Heart left ventricle (tissue), 16 donors: ENCODE results near the gene LPP. TPM values are rescaled to one million over a fixed set of nuclear protein-coding genes. Genes with fewer than 3 reads are reported as not detected.

Experiments
- ATAC-seq, 4 donors: fragments of 200-7000 bp; cut with Tn5 transposase; one replicate each; pipeline ENCODE4 v1.9.1; 2020 to 2022; ENCODE audit warnings: moderate library complexity in 4 of 4, mild to moderate bottlenecking in 3 of 4, moderate number of reproducible peaks in 1 of 4
- DNase-seq, 5 donors: peaks; one replicate each; pipeline ENCODE4 v3.0.0-alpha.2; 2020
- H3K27ac ChIP-seq, 12 donors: fragments of 200-600 bp; sonication (generic) in 4 of 12; one replicate each; pipeline versions ENCODE4 v1.5.0 to v1.8.0; 2016 to 2022; ENCODE audit warnings: mild to moderate bottlenecking in 2 of 12
- H3K27me3 ChIP-seq, 9 donors: fragments of 200-600 bp; sonication (generic) in 2 of 9; one replicate each; pipeline versions ENCODE4 v1.5.1 to v1.8.0; 2016 to 2022; ENCODE audit warnings: mild to moderate bottlenecking in 3 of 9
- H3K36me3 ChIP-seq, 9 donors: fragments of 200-600 bp; sonication (generic) in 2 of 9; one replicate each; pipeline versions ENCODE4 v1.5.0 to v1.8.0; 2018 to 2022; ENCODE audit warnings: mild to moderate bottlenecking in 2 of 9
- H3K4me1 ChIP-seq, 12 donors: fragments of 200-600 bp; sonication (generic) in 4 of 12; one replicate each; pipeline versions ENCODE4 v1.5.0 to v1.8.0; 2016 to 2022; ENCODE audit warnings: mild to moderate bottlenecking in 3 of 12
- H3K4me3 ChIP-seq, 12 donors: fragments of 200-600 bp; sonication (generic) in 4 of 12; one replicate each; pipeline versions ENCODE4 v1.5.0 to v1.8.0; 2017 to 2022; ENCODE audit warnings: mild to moderate bottlenecking in 9 of 12, moderate library complexity in 4 of 12
- H3K9me3 ChIP-seq, 12 donors: fragments of 200-600 bp; sonication (generic) in 4 of 12; one replicate each; pipeline versions ENCODE4 v1.5.0 to v1.8.0; 2016 to 2022; ENCODE audit warnings: mild to moderate bottlenecking in 1 of 12
- CTCF ChIP-seq, 12 donors: fragments of 200-600 bp; sonication (generic) in 4 of 12; IDR thresholded peaks; one replicate each; pipeline versions ENCODE4 v1.5.0 to v1.8.0; 2018 to 2022; ENCODE audit warnings: antibody characterized with exemption in 12 of 12, mild to moderate bottlenecking in 5 of 12
- POLR2A ChIP-seq, 2 donors: fragments of 450-650 bp; IDR thresholded peaks; one replicate each; pipeline ENCODE4 v1.6.1; 2017; ENCODE audit warnings: antibody characterized with exemption in 2 of 2, mild to moderate bottlenecking in 2 of 2, moderate library complexity in 2 of 2
- WGBS, 4 donors: extraction: QIAGEN DNeasy Blood & Tissue Kit in 2 of 4; methylation state at CpG; one replicate each; pipeline versions ENCODE4 v1.1.5 to v1.1.7; 2013 to 2018; 5-methylcytosine and 5-hydroxymethylcytosine counted together
- intact Hi-C, 10 donors: fragments of 100-400 bp; cut with DNase I; formaldehyde crosslinking; loops; one replicate each; pipeline versions ENCODE4 v1.11.1 to v1.14.2; 2022
- polyA plus RNA-seq, 2 donors: library from polyadenylated mRNA; stranded (reverse); fragments of 200-250 nt; gene quantifications; one replicate each; pipeline ENCODE4 v1.2.3, GENCODE V29; 2013
- total RNA-seq, 9 donors: library from RNA; depleted of rRNA in 2 of 9; stranded (reverse); fragments of >200 nt in 2 of 9; fragmentation: NEBNext Ultra II Directional in 3 of 9; extraction: Animal tissue kit (Norgen Biotek cat#: 25700) in 3 of 9; gene quantifications; one replicate each; pipeline versions ENCODE4 v1.1.0 to v1.2.4, GENCODE V29; 2016 to 2023
- donor health status: ischemic (EF 13 %, LVEDD 7.1; RV severe dilation, severe dysfunction).
- donor health status: healthy with polysubstance abuse.
- donor health status: DM: no; HTN: yes; CAD: no.
- donor health status: DM: no; HTN: no; CAD: no.
- donor health status: ischemic (EF 25% LVEDD 6.9; RV normal size, moderate dysfunction).
- donor health status: ischemic (EF 25% LVEDD 5.7; RV mildly dilated, moderate dysfunction).
- donor health status: healthy.
- donor health status: DM: yes; HTN: yes; CAD: no.
- donor health status: ischemic (EF 35%, LVEDD 5.7; RV mildly dilated, moderate dysfunction).
- donor health status: nonischemic (EF 11% LVEDD 7.7; RV severe dilation, severe dysfunction).
- donor health status: DM: yes; HTN: yes; CAD: no.
- donor health status: PGD.
- donor health status: ischemic (EF 29% LVEDD 5.4; RV normal size, mild dysfunction).
- donor health status: nonischemic (EF 23%, LVEDD 6.1; RV moderate dilation, normal function).

Gene LPP
- total and polyA plus RNA-seq, 11 donors = 9.2 to 178 (median 100) TPM

GRCh38 chr3:188528396-188528795, 374.4 kb downstream of the LPP start:
- TF ChIP-seq POLR2A (IDR thresholded peaks at IDR 0.05) = no peak
- no peak for TF ChIP-seq CTCF (IDR thresholded peaks at IDR 0.05)
- intact Hi-C loops = no loop called here
- peaks cover 0 to 13% (median 0%) of the 10 kb centered on the region in 12 donors for H3K4me1 ChIP-seq

GRCh38 chr3:188529228-188529627, 375.3 kb downstream of the LPP start:
- Histone ChIP-seq H3K4me1 (peaks cover 0 to 19% (median 2%) of the 10 kb centered on the region in 12 donors), H3K27me3 (no peaks in the 10 kb centered on the region), H3K36me3 (peaks cover 0 to 27% (median 10%) of the 10 kb centered on the region in 9 donors), H3K9me3 (no peaks in the 10 kb centered on the region), H3K4me3 (no peak overlapping the region), H3K27ac (no peak overlapping the region)
- intact Hi-C loops = no loop called here
- ATAC-seq (no peak), DNase-seq (no peak)
- TF ChIP-seq CTCF (IDR thresholded peaks at IDR 0.05) (no peak), POLR2A (IDR thresholded peaks at IDR 0.05) (no peak)
- WGBS, 4 donors = 73 to 77% (median 75%) methylated on average over 3 of the region's 3 CpGs

More at GRCh38 chr3:188528396-188528795, 374.4 kb downstream of the LPP start:
- H3K4me3 ChIP-seq = no peak overlapping the region
- 85 to 93% (median 90%) methylated on average over 3 of the region's 3 CpGs for WGBS, 4 donors
- no peak for ATAC-seq
- no peak overlapping the region for H3K27ac ChIP-seq
- no peaks in the 10 kb centered on the region for H3K27me3 ChIP-seq
- H3K9me3 ChIP-seq = no peaks in the 10 kb centered on the region
- H3K36me3 ChIP-seq = peaks cover 0 to 31% (median 10%) of the 10 kb centered on the region in 9 donors
- no peak for DNase-seq

GRCh38 chr3:188530226-188530625, 376.3 kb downstream of the LPP start:
- Histone ChIP-seq H3K9me3 (no peaks in the 10 kb centered on the region), H3K36me3 (peaks cover 0 to 18% (median 7%) of the 10 kb centered on the region in 9 donors), H3K27ac (no peak overlapping the region), H3K4me3 (no peak overlapping the region), H3K27me3 (no peaks in the 10 kb centered on the region), H3K4me1 (peaks cover 0 to 19% (median 2%) of the 10 kb centered on the region in 12 donors)
- ATAC-seq (no peak), DNase-seq (no peak)
- WGBS, 4 donors = 91 to 97% (median 96%) methylated on average over 2 of the region's 2 CpGs
- no peak for TF ChIP-seq POLR2A (IDR thresholded peaks at IDR 0.05)
- no peak for TF ChIP-seq CTCF (IDR thresholded peaks at IDR 0.05)
- intact Hi-C loops = no loop called here

GRCh38 chr3:188531210-188531609, 377.3 kb downstream of the LPP start:
- no peak overlapping the region for H3K4me3 ChIP-seq
- intact Hi-C loops = no loop called here
- H3K9me3 ChIP-seq = no peaks in the 10 kb centered on the region
- TF ChIP-seq POLR2A (IDR thresholded peaks at IDR 0.05) (no peak), CTCF (IDR thresholded peaks at IDR 0.05) (no peak)
- H3K4me1 ChIP-seq = peaks cover 0 to 19% (median 2%) of the 10 kb centered on the region in 12 donors
- DNase-seq = no peak
- no peaks in the 10 kb centered on the region for H3K27me3 ChIP-seq
- H3K27ac ChIP-seq = no peak overlapping the region
- peaks cover 0 to 8% (median 0%) of the 10 kb centered on the region in 9 donors for H3K36me3 ChIP-seq
- no peak for ATAC-seq
